ENCODE measurements around the gene PDGFRB.

PDGFRB gene

DNA sequence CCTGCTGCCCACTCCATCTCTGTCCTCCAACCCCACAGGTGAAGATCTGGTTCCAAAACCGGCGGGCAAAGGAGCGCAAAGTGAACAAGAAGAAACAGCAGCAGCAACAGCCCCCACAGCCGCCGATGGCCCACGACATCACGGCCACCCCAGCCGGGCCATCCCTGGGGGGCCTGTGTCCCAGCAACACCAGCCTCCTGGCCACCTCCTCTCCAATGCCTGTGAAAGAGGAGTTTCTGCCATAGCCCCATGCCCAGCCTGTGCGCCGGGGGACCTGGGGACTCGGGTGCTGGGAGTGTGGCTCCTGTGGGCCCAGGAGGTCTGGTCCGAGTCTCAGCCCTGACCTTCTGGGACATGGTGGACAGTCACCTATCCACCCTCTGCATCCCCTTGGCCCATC, 27.8 kb upstream of the PDGFRB start:
- Histone ChIP-seq H3K4me3 (ENCODE audit: low read depth, low read length) (no peak overlapping the region), H3K4me1 (ENCODE audit: control insufficient read depth, insufficient read depth, low read length) (0 out of 2 replicates have a peak, but pooled peaks cover 3% of the 10 kb centered on the region), H3K9me3 (ENCODE audit: control insufficient read depth, insufficient read depth, low read depth, low read length) (no peaks in the 10 kb centered on the region), H3K36me3 (ENCODE audit: control insufficient read depth in 2 of 2, insufficient read depth in 1 of 2, low read length in 2 of 2) (no peaks in the 10 kb centered on the region), H3K27ac (ENCODE audit: extremely low read depth, low read depth, low read length) (no peak overlapping the region)
- no peak for TF ChIP-seq SCRT1 (tag by site-specific recombination; IDR thresholded peaks at IDR 0.05; ENCODE audit: borderline replicate concordance)
- TF ChIP-seq ZNF133 (tag by site-specific recombination; IDR thresholded peaks at IDR 0.05), result no peak
- TF ChIP-seq ZNF132 (tag by site-specific recombination; IDR thresholded peaks at IDR 0.05; ENCODE audit: borderline replicate concordance), result no peak
- TF ChIP-seq ZNF404 (tag by site-specific recombination; IDR thresholded peaks at IDR 0.05), result no peak
- TF ChIP-seq ZNF266 (tag by site-specific recombination; IDR thresholded peaks at IDR 0.05; ENCODE audit: low read depth), result no peak
- POLR2A ChIA-PET, result no interaction called here
- CTCF ChIA-PET, result interaction anchor here (1.0 kb wide), 1 partner anchor 22 kb away, joined by 5 read pairs; no protein-coding TSS in a partner anchor

DNA sequence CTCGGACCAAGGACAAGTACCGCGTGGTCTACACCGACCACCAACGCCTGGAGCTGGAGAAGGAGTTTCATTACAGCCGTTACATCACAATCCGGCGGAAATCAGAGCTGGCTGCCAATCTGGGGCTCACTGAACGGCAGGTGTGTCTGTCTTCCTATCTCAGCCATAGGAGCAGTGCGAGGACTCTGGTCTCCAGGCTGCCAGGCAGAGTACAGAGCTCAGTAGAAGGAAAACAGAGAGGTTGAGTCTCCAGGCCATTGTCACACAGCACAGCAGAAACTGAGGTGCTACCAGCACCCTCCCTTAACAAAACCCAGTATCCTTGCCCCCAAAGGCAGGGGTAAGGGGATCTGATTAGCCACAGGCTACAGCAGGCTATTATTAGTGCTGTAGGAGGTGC, 27.1 kb upstream of the PDGFRB start:
- H3K27ac ChIP-seq (ENCODE audit: extremely low read depth, low read depth, low read length), result no peak overlapping the region
- no peak overlapping the region for H3K4me3 ChIP-seq (ENCODE audit: low read depth, low read length)
- H3K36me3 ChIP-seq (ENCODE audit: control insufficient read depth in 2 of 2, insufficient read depth in 1 of 2, low read length in 2 of 2), result no peaks in the 10 kb centered on the region
- POLR2A ChIA-PET, result no interaction called here
- CTCF ChIA-PET, result interaction anchor here (1.1 kb wide), 1 partner anchor 168 kb away, joined by 3 read pairs; no protein-coding TSS in a partner anchor
- H3K9me3 ChIP-seq (ENCODE audit: control insufficient read depth, insufficient read depth, low read depth, low read length), result no peaks in the 10 kb centered on the region
- TF ChIP-seq, protein P1, sequence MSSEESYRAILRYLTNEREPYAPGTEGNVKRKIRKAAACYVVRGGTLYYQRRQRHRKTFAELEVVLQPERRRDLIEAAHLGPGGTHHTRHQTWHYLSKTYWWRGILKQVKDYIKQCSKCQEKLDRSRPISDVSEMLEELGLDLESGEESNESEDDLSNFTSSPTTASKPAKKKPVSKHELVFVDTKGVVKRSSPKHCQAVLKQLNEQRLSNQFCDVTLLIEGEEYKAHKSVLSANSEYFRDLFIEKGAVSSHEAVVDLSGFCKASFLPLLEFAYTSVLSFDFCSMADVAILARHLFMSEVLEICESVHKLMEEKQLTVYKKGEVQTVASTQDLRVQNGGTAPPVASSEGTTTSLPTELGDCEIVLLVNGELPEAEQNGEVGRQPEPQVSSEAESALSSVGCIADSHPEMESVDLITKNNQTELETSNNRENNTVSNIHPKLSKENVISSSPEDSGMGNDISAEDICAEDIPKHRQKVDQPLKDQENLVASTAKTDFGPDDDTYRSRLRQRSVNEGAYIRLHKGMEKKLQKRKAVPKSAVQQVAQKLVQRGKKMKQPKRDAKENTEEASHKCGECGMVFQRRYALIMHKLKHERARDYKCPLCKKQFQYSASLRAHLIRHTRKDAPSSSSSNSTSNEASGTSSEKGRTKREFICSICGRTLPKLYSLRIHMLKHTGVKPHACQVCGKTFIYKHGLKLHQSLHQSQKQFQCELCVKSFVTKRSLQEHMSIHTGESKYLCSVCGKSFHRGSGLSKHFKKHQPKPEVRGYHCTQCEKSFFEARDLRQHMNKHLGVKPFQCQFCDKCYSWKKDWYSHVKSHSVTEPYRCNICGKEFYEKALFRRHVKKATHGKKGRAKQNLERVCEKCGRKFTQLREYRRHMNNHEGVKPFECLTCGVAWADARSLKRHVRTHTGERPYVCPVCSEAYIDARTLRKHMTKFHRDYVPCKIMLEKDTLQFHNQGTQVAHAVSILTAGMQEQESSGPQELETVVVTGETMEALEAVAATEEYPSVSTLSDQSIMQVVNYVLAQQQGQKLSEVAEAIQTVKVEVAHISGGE (tag by site-specific recombination; conservative IDR thresholded peaks at IDR 0.05; ENCODE audit: low read depth), result no peak
- TF ChIP-seq ZNF768 (tag by site-specific recombination; IDR thresholded peaks at IDR 0.05) (peak; percentile 85), ZNF138 (tag by site-specific recombination; IDR thresholded peaks at IDR 0.05; ENCODE audit: borderline replicate concordance) (no peak)
- TF ChIP-seq, protein P2, sequence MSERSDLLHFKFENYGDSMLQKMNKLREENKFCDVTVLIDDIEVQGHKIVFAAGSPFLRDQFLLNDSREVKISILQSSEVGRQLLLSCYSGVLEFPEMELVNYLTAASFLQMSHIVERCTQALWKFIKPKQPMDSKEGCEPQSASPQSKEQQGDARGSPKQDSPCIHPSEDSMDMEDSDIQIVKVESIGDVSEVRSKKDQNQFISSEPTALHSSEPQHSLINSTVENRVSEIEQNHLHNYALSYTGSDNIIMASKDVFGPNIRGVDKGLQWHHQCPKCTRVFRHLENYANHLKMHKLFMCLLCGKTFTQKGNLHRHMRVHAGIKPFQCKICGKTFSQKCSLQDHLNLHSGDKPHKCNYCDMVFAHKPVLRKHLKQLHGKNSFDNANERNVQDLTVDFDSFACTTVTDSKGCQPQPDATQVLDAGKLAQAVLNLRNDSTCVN (tag by site-specific recombination; optimal IDR thresholded peaks at IDR 0.05), result no peak
- H3K4me1 ChIP-seq (ENCODE audit: control insufficient read depth, insufficient read depth, low read length), result 0 out of 2 replicates have a peak, but pooled peaks cover 3% of the 10 kb centered on the region

DNA sequence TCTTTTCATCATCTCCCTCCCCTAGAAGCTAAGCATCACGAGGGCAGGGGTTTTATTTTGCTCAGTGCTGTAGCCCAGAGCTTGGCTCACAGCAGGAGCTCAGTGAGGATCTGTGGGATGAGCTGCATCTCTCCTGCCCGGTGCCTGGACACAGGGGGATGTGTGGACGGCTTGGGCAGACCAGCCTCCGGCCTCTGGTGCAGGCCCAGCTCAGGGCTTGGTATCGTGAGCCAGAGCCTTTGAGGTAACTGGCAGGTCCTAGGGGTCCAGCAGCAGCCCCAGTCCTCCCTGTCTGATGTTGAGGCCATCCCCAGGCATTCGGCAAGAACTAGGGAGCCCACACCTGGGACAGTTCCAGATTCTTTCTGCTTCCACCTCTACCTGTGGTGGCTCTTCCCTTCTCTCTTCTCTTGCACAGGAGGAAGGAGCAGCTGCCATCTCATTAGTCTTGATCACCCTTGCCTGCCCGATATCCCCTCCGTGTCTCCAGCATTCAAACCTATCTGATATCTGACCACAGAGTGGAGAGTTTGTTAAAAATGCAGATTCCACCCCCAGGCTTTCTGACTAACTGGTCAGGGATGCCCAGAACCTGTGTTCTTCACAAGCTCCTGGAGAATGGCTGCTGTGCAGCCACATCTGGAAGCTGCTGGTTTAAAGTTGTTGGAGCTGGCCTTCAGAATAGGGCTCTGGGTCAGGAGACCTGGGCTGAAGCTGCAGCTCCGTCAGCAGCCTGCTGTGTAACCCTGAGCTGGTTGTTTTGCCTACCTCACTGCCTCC, 26.3 kb upstream of the PDGFRB start:
- TF ChIP-seq ZNF843 (tag by site-specific recombination; IDR thresholded peaks at IDR 0.05), result no peak
- peak; percentile 38; the same call in 1 of the 2 replicates for TF ChIP-seq ZBTB20 (tag by site-specific recombination; IDR thresholded peaks at IDR 0.05)
- Histone ChIP-seq H3K36me3 (ENCODE audit: control insufficient read depth in 2 of 2, insufficient read depth in 1 of 2, low read length in 2 of 2) (no peaks in the 10 kb centered on the region), H3K4me3 (ENCODE audit: low read depth, low read length) (no peak overlapping the region), H3K9me3 (ENCODE audit: control insufficient read depth, insufficient read depth, low read depth, low read length) (no peaks in the 10 kb centered on the region), H3K4me1 (ENCODE audit: control insufficient read depth, insufficient read depth, low read length) (0 out of 2 replicates have a peak, but pooled peaks cover 3% of the 10 kb centered on the region), H3K27ac (ENCODE audit: extremely low read depth, low read depth, low read length) (no peak overlapping the region)
- POLR2A ChIA-PET, result no interaction called here
- CTCF ChIA-PET, result interaction anchor here (1.1 kb wide), 1 partner anchor 169 kb away, joined by 3 read pairs; no protein-coding TSS in a partner anchor

DNA sequence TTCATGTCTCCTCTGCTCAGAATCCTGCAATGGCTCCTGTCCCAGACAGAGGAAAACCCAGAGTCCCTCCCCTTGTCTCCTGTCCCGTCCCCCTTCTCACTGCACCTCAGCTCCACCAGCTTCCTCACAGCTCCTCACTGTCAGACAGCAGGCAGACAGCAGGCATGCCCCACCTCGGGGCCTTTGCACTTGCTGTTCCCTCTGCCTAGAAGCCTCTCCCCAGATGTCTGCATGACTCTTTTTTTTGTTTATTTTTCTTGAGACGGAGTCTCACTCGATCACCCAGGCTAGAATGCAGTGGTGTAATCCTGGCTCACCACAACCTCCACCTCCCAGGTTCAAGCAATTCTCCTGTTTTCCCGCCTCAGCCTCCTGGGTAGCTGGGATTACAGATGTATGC, 25.4 kb upstream of the PDGFRB start:
- Histone ChIP-seq H3K4me3 (ENCODE audit: low read depth, low read length) (no peak overlapping the region), H3K27ac (ENCODE audit: extremely low read depth, low read depth, low read length) (no peak overlapping the region), H3K4me1 (ENCODE audit: control insufficient read depth, insufficient read depth, low read length) (0 out of 2 replicates have a peak, but pooled peaks cover 3% of the 10 kb centered on the region), H3K9me3 (ENCODE audit: control insufficient read depth, insufficient read depth, low read depth, low read length) (no peaks in the 10 kb centered on the region), H3K36me3 (ENCODE audit: control insufficient read depth in 2 of 2, insufficient read depth in 1 of 2, low read length in 2 of 2) (no peaks in the 10 kb centered on the region)
- ChIA-PET POLR2A (no interaction called here), CTCF (interaction anchor here (0.8 kb wide), 1 partner anchor 24 kb away, joined by 3 read pairs; no protein-coding TSS in a partner anchor)
- TF ChIP-seq ZNF596 (tag by site-specific recombination; IDR thresholded peaks at IDR 0.05), result no peak
- TF ChIP-seq ZNF830 (tag by site-specific recombination; IDR thresholded peaks at IDR 0.05; ENCODE audit: low read depth), result no peak
- peak; percentile 74 for TF ChIP-seq ZNF335 (tag by site-specific recombination; conservative IDR thresholded peaks at IDR 0.05)
- TF ChIP-seq, protein P3, sequence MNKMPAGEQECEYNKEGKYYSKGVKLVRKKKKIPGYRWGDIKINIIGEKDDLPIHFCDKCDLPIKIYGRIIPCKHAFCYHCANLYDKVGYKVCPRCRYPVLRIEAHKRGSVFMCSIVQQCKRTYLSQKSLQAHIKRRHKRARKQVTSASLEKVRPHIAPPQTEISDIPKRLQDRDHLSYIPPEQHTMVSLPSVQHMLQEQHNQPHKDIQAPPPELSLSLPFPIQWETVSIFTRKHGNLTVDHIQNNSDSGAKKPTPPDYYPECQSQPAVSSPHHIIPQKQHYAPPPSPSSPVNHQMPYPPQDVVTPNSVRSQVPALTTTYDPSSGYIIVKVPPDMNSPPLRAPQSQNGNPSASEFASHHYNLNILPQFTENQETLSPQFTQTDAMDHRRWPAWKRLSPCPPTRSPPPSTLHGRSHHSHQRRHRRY (tag by site-specific recombination; IDR thresholded peaks at IDR 0.05), result no peak
- TF ChIP-seq, protein P4, sequence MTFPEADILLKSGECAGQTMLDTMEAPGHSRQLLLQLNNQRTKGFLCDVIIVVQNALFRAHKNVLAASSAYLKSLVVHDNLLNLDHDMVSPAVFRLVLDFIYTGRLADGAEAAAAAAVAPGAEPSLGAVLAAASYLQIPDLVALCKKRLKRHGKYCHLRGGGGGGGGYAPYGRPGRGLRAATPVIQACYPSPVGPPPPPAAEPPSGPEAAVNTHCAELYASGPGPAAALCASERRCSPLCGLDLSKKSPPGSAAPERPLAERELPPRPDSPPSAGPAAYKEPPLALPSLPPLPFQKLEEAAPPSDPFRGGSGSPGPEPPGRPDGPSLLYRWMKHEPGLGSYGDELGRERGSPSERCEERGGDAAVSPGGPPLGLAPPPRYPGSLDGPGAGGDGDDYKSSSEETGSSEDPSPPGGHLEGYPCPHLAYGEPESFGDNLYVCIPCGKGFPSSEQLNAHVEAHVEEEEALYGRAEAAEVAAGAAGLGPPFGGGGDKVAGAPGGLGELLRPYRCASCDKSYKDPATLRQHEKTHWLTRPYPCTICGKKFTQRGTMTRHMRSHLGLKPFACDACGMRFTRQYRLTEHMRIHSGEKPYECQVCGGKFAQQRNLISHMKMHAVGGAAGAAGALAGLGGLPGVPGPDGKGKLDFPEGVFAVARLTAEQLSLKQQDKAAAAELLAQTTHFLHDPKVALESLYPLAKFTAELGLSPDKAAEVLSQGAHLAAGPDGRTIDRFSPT (tag by site-specific recombination; IDR thresholded peaks at IDR 0.05), result no peak
- no peak for TF ChIP-seq ZNF791 (tag by site-specific recombination; IDR thresholded peaks at IDR 0.05)
- TF ChIP-seq ZNF623 (tag by site-specific recombination; IDR thresholded peaks at IDR 0.05), result peak; percentile 94
- no peak for TF ChIP-seq ZNF350 (tag by site-specific recombination; IDR thresholded peaks at IDR 0.05)

All from HEK293 (cell line).